Smooth muscle cell (in vitro differentiated cells): ENCODE data around the gene FAM13A. TPM values are rescaled to one million over a fixed set of nuclear protein-coding genes. Genes with fewer than 3 reads are reported as not detected.

Experiments used
- DNase-seq: peaks from one replicate; lab custom pipeline; 2025; ENCODE audit not compliant: unreplicated experiment; lab: John Stamatoyannopoulos, UW
- H2AFZ ChIP-seq: fragments of 200-600 bp; sonication (generic); 2 replicates; pipeline ENCODE4 v1.6.0; 2016; ENCODE audit warnings: antibody characterized with exemption, low read depth, mild to moderate bottlenecking
- H3F3A ChIP-seq: fragments of 200-600 bp; sonication (generic); 2 replicates; pipeline ENCODE4 v1.6.0; 2017; ENCODE audit warnings: antibody characterized with exemption, low read depth
- H3K27ac ChIP-seq: fragments of 200-600 bp; sonication (generic); 2 replicates; pipeline ENCODE4 v1.5.1; 2016; ENCODE audit warnings: low read depth, mild to moderate bottlenecking
- H3K27me3 ChIP-seq: fragments of 200-600 bp; sonication (generic); 2 replicates; pipeline ENCODE4 v1.6.1; 2016; ENCODE audit warnings: low read depth, mild to moderate bottlenecking
- H3K36me3 ChIP-seq: fragments of 200-600 bp; sonication (generic); 2 replicates; pipeline ENCODE4 v1.5.1; 2016; ENCODE audit warnings: low read depth
- H3K4me1 ChIP-seq: fragments of 200-600 bp; sonication (generic); 2 replicates; pipeline ENCODE4 v1.5.1; 2016; ENCODE audit warnings: low read depth
- H3K4me2 ChIP-seq: fragments of 200-600 bp; sonication (generic); 2 replicates; pipeline ENCODE4 v1.6.0; 2016; ENCODE audit warnings: mild to moderate bottlenecking
- H3K4me3 ChIP-seq: fragments of 200-600 bp; sonication (generic); 2 replicates; pipeline ENCODE4 v1.5.1; 2016; ENCODE audit warnings: mild to moderate bottlenecking
- H3K79me2 ChIP-seq: fragments of 200-600 bp; sonication (generic); 2 replicates; pipeline ENCODE4 v1.6.0; 2016; ENCODE audit warnings: low read depth, mild to moderate bottlenecking
- H3K9ac ChIP-seq: fragments of 200-600 bp; sonication (generic); 2 replicates; pipeline ENCODE4 v1.6.0; 2016; ENCODE audit warnings: low read depth
- H3K9me3 ChIP-seq: fragments of 200-600 bp; sonication (generic); replicated peaks from 2 replicates; pipeline ENCODE4 v1.5.1; 2016; ENCODE audit warnings: low read depth
- H4K20me1 ChIP-seq: fragments of 200-600 bp; sonication (generic); 2 replicates; pipeline ENCODE4 v1.6.0; 2016; ENCODE audit warnings: low read depth
- WGBS: methylation state at CpG from one replicate; pipeline ENCODE4 v1.1.7; 2016; ENCODE audit warnings: low lambda C conversion rate; 5-methylcytosine and 5-hydroxymethylcytosine counted together
- polyA plus RNA-seq: library from polyadenylated mRNA; unstranded; fragments of >200 nt; fragmentation: Nextera tagmentation; extraction: Ambion mirVana; gene quantifications from 2 replicates; pipeline ENCODE4 v1.2.1, GENCODE V29; 2016
- total RNA-seq: library from RNA; depleted of rRNA; stranded (reverse); fragments of >200 nt; gene quantifications from 2 replicates; pipeline ENCODE4 v1.2.3, GENCODE V29; 2014
- TF ChIP-seq, protein P1 (sequence below): fragments of 200-600 bp; sonication (generic); IDR thresholded peaks from 2 replicates; pipeline ENCODE4 v1.5.1; 2017; ENCODE audit warnings: borderline replicate concordance, mild to moderate bottlenecking, antibody characterized with exemption; ENCODE audit not compliant: insufficient read depth, poor library complexity, severe bottlenecking

FAM13A gene
- total and polyA plus RNA-seq, 2 experiments from 2014 or later = 14.6 to 39.9 TPM

DNA sequence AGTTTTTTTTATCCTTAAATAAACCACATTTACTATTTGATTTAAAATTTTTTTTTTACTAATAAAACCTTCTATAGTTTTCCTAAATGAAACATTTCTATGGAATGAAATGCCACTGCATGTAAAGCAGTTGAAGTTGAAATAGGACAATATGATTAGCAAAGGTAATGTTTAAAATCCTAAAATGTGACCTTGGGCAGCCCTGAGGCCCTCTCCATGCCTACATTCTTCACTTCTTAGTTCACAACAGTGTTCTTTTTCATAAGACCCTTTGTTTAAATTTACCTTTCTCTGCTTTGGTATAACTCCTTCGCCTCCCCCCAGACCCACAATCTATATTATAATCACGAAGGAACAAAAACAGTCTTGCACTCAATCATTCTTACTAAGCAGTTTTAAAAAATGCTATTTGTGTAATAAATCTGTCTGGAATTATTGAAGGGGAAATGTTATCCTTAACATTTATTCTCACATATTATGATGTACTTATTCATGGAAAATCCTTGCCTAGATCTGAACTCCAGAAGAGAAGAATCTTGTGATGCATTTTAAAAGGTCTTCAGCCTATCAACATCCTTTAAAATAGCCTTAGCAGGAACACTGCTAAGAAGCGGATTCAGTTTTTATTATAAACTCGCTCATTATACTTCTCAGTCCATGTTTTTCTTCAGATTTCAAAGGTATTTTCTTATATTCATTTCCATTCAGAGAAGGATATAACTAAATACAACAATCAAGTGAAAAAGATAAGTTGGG is 234.8 kb downstream of the FAM13A start:
- no peaks in the 10 kb centered on the region for H3K9me3 ChIP-seq
- H3K36me3 ChIP-seq = no peaks in the 10 kb centered on the region
- H3F3A ChIP-seq = peaks cover 6% of the 10 kb centered on the region
- WGBS = 78% methylated on average over 4 of the region's 4 CpGs
- no peaks in the 10 kb centered on the region for H3K27me3 ChIP-seq
- H4K20me1 ChIP-seq = peaks cover 31% of the 10 kb centered on the region
- H3K9ac ChIP-seq = peak overlapping the region; percentile 97
- H3K4me2 ChIP-seq = peak overlapping the region; percentile 88
- TF ChIP-seq, protein P1, sequence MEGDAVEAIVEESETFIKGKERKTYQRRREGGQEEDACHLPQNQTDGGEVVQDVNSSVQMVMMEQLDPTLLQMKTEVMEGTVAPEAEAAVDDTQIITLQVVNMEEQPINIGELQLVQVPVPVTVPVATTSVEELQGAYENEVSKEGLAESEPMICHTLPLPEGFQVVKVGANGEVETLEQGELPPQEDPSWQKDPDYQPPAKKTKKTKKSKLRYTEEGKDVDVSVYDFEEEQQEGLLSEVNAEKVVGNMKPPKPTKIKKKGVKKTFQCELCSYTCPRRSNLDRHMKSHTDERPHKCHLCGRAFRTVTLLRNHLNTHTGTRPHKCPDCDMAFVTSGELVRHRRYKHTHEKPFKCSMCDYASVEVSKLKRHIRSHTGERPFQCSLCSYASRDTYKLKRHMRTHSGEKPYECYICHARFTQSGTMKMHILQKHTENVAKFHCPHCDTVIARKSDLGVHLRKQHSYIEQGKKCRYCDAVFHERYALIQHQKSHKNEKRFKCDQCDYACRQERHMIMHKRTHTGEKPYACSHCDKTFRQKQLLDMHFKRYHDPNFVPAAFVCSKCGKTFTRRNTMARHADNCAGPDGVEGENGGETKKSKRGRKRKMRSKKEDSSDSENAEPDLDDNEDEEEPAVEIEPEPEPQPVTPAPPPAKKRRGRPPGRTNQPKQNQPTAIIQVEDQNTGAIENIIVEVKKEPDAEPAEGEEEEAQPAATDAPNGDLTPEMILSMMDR = no peak
- H3K79me2 ChIP-seq = peaks cover 54% of the 10 kb centered on the region
- H3K4me1 ChIP-seq = peaks cover 13% of the 10 kb centered on the region
- no peak for DNase-seq
- peak overlapping the region; percentile 19 for H2AFZ ChIP-seq
- H3K4me3 ChIP-seq = peak overlapping the region; percentile 63
- peak overlapping the region; percentile 100 for H3K27ac ChIP-seq

DNA sequence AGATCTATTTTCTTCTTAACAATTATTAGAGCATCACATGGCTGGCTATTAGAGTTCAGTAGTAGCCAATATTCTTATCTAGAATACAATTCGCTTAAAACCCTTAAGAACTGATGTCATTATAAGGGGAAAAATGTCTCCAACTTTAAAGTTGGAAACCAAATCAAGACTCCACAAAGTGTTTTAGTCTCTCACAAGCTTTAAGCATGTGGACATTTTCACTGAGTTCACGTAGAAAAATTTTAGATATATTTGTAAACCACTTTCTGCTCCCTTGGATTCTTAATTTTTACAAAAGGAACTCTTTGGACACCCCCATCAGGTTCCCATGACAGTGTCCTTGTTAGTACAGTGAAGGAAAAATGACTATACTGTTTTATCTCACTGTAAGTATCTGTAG is 235.5 kb downstream of the FAM13A start:
- Histone ChIP-seq H3K79me2 (peaks cover 59% of the 10 kb centered on the region), H3K4me2 (peak overlapping the region; percentile 88), H3F3A (peaks cover 6% of the 10 kb centered on the region), H2AFZ (no peak overlapping the region), H3K9me3 (no peaks in the 10 kb centered on the region), H3K27ac (peak overlapping the region; percentile 100), H3K4me1 (peaks cover 13% of the 10 kb centered on the region), H3K27me3 (no peaks in the 10 kb centered on the region), H4K20me1 (peaks cover 37% of the 10 kb centered on the region), H3K36me3 (no peaks in the 10 kb centered on the region), H3K4me3 (peak overlapping the region; percentile 63), H3K9ac (peak overlapping the region; percentile 97)
- TF ChIP-seq, protein P1 = no peak
- DNase-seq = no peak
- whole genome bisulfite sequencing = 52% methylated on average over 2 of the region's 2 CpGs

DNA sequence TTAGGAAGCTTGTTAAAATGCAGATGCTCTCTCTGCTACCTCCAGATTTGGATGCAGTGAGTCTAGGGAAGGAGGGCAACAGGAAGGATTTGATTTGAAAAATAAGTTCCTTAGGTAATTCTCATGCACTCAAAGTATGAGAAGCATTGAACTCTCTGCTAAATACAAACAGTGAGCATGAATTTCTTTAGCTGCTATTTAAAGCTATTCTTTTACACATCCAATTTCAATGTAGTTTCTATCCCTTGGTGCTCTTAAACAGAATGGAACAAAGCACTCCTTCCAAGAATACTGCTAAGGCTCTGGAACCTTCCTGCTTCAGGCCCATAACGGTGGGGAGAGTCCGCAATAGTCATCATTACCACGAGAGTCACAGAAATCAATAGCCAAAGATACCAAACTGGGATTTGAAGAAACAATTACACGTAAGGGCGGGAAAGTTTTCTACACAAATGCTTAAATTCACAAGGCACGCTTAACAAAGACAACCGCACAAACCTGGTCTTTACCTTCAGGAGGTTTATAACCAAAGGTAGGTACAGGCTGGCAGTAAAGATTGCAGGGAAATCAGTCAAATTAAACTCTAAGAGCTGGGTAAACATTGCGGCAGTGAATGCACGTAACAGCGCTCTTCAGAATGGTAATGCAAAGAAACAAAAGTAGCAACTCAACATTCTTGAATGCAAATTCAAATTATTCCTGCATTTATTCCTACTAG is 236.1 kb downstream of the FAM13A start:
- WGBS = 83% methylated on average over 10 of the region's 10 CpGs
- H3F3A ChIP-seq = peaks cover 6% of the 10 kb centered on the region
- no peaks in the 10 kb centered on the region for H3K27me3 ChIP-seq
- peak overlapping the region; percentile 88 for H3K4me2 ChIP-seq
- H3K4me1 ChIP-seq = peaks cover 13% of the 10 kb centered on the region
- peak overlapping the region; percentile 63 for H3K4me3 ChIP-seq
- H3K79me2 ChIP-seq = peaks cover 63% of the 10 kb centered on the region
- H3K9me3 ChIP-seq = no peaks in the 10 kb centered on the region
- peak overlapping the region; percentile 0 for H3K27ac ChIP-seq
- no peak overlapping the region for H2AFZ ChIP-seq
- peak overlapping the region; percentile 97 for H3K9ac ChIP-seq
- TF ChIP-seq, protein P1 = no peak
- H4K20me1 ChIP-seq = peaks cover 43% of the 10 kb centered on the region
- H3K36me3 ChIP-seq = no peaks in the 10 kb centered on the region
- no peak for DNase-seq
